HG02885 (cell line): Measurements from ENCODE around the gene MZF1.

Experiments used
- ATAC-seq: cut with Tn5 transposase; IDR thresholded peaks from one replicate; pipeline ENCODE4 v1.9.1; 2021; ENCODE audit warnings: mild to moderate bottlenecking; ENCODE audit not compliant: unreplicated experiment, poor library complexity

MZF1 gene

DNA sequence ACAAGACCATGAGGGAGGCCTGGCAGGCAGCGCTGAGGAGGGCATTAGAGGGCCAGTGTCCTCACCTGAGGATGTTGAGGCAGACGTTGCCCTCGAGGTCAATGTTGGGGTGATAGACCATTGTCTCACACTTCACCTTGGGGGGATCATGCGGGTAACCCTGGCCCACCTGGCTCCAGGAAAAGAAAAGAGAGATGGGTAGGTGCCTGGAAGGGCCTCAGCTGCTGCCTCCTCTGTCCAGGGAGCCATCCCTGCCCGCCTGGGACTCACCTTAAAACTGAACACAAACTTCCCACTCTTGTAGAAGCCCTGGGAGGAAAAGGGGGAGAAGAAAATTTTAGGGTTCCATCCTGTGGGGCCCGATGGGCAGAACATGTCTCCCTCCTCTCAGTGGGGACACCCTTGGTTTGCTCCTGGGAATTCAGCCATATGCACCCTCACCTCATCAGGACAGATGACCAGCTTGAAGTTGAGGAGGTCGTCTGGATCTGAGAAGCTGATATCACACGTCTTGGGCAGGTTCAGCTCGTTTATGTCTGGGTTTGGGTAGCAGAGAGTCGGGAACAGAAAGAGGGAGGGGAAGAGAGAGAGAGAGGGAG is 16.4 kb downstream of the MZF1 start:
- no peak for ATAC-seq

- ATAC-seq = no peak
Measured at GRCh38 chr19:58555920-58556621, 17.1 kb downstream of the MZF1 start.

GRCh38 chr19:58555369-58555885 is 17.7 kb downstream of the MZF1 start:
- no peak for ATAC-seq

GRCh38 chr19:58554494-58555368 is 18.4 kb downstream of the MZF1 start, which contains the start of gene CHMP2A:
Gene CHMP2A, minus strand, starts transcription at chr19:58555105. Its CDS starts 893 bp downstream, at chr19:58554212.
- peak; percentile 41 for ATAC-seq

GRCh38 chr19:58553799-58554493 is 19.2 kb downstream of the MZF1 start:
- no peak for ATAC-seq

- no peak for ATAC-seq
Measured at GRCh38 chr19:58552655-58553054, 20.5 kb downstream of the MZF1 start.

DNA sequence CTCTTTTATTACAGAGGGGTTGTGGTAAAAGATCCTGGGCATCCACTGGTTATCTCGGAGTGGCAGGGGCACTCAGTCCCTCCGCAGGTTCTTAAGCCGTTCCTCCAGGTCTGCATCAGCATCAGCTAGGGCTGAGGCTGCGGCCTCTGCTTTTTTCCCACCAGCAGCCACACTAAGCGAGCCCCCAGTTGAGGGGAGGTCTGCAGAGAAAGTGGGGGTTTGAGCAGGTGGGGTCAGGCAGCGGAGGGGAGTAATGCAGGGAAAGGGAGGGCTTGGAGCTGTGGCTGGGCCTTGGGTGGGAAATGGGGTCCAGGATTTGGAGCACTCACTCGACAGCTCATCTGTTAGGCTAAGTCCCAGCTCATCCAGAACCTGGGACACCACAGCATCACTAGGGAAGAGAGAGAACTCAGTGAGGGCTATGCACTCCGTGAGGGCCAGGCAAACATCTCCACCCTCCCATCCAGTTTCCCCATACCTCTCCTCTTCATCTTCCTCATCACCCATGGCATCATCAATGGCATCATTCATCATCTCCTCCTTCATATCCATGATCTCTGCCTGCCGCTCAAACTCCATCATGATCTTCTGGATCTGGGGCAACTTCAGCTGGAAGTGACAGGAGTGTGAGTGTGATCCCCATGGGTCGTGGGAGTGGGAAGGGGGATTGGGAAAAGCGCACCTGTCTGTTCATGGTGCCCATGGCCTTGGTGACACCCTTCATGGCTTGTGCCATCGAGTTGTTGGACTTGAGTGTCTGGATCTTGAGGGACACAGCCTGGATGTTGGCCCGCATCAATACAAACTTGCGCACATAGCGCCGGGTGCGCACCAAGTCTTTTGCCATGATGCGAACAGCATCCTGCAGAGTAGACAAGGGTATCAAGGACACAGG is 21.3 kb downstream of the MZF1 start:
- ATAC-seq = no peak

DNA sequence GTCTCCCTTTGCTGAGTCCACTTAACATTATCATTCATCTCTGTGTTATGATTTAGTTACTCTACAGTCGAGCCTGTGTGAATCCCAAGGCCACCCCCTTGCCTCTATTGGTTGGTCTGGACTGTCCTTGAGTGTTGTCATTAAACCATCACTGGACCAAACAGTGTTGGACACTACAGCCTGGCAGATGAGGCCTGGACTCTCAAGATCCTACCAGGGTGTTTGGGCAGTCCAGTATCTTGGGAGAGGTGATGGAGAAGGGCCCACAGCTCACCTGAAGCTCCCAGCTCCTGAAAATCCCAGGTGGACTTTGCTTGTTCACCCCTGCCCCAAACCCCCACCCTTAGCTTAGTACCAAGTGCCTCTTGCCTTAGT is 22.0 kb downstream of the MZF1 start:
- no peak for ATAC-seq

DNA sequence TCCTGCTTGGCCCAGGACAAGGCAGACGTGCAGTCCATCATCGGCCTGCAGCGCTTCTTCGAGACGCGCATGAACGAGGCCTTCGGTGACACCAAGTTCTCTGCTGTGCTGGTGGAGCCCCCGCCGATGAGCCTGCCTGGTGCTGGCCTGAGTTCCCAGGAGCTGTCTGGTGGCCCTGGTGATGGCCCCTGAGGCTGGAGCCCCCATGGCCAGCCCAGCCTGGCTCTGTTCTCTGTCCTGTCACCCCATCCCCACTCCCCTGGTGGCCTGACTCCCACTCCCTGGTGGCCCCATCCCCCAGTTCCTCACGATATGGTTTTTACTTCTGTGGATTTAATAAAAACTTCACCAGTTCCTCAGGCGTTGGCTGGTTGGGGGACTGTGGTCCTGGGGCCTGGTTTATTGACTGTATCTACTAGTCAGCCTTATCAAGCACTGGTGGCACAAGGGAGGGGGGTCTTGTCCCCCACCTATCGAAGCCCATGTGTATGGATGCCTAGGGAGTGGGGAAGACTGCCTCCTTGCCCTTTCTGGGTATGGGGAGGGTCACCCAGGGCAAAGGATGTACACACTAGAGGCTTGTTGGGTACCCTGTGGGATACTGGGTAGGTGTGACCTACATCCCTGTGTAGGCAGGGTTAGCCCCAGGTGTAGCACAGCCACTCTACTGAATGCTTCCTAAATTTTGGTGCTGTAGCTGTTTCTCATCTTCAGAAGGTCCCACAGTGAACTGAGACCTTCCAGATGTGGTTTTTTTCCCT is 22.6 kb downstream of the MZF1 start:
- ATAC-seq = no peak

DNA sequence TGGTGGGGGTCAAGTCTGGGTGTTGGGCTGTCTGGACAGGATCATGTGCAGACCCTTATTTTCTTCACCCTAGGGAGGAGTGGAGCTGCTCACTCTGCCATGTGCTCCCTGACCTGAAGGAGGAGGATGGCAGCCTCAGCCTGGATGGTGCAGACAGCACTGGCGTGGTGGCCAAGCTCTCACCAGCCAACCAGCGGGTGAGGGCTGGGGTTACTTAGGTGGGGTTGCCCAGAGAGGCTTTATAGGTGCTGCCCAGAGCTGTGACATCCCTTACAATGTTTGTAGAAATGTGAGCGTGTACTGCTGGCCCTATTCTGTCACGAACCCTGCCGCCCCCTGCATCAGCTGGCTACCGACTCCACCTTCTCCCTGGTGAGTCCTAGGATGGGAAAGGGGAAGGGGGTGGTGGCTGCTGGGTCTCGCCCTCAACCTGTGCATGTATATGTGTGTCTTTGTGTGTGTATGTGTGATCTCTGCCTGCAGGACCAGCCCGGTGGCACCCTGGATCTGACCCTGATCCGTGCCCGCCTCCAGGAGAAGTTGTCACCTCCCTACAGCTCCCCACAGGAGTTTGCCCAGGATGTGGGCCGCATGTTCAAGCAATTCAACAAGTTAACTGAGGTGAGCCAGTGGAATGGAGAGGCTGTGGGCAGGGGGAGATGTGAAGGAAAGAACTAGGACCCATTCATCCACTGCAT is 23.3 kb downstream of the MZF1 start:
- ATAC-seq = no peak

DNA sequence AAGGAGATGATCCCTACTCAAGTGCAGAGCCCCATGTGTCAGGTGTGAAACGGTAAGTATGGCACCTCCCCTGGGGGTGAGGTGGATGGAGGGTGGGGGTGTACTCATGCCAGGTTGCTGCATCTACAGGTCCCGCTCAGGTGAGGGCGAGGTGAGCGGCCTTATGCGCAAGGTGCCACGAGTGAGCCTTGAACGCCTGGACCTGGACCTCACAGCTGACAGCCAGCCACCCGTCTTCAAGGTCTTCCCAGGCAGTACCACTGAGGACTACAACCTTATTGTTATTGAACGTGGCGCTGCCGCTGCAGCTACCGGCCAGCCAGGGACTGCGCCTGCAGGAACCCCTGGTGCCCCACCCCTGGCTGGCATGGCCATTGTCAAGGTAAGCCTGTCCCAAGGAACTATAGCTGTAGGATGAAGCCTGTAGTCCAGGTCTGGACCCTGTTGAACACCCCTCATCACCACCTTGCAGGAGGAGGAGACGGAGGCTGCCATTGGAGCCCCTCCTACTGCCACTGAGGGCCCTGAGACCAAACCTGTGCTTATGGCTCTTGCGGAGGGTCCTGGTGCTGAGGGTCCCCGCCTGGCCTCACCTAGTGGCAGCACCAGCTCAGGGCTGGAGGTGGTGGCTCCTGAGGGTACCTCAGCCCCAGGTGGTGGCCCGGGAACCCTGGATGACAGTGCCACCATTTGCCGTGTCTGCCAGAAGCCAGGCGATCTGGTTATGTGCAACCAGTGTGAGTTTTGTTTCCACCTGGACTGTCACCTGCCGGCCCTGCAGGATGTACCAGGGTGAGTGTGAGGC is 24.1 kb downstream of the MZF1 start:
- no peak for ATAC-seq

GRCh38 chr19:58547323-58548312 is 25.5 kb downstream of the MZF1 start:
- ATAC-seq = no peak

GRCh38 chr19:58546019-58546530 is 27.1 kb downstream of the MZF1 start:
- ATAC-seq = no peak

GRCh38 chr19:58545286-58546018 is 27.7 kb downstream of the MZF1 start:
- no peak for ATAC-seq

DNA sequence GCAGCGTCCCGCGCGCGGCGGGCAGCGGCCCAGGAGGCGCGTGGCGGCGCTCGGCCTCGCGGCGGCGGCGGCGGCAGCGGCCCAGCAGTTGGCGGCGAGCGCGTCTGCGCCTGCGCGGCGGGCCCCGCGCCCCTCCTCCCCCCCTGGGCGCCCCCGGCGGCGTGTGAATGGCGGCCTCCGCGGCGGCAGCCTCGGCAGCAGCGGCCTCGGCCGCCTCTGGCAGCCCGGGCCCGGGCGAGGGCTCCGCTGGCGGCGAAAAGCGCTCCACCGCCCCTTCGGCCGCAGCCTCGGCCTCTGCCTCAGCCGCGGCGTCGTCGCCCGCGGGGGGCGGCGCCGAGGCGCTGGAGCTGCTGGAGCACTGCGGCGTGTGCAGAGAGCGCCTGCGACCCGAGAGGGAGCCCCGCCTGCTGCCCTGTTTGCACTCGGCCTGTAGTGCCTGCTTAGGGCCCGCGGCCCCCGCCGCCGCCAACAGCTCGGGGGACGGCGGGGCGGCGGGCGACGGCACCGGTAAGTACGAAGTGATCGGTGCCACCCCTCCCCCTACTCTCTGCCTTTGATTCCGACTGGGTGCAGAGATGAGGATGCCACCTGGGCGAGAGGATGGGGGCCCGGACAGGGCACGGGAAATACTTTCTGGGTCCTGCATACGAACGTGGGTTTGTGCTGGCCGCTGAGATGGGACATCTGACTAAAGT is 28.4 kb downstream of the MZF1 start:
- peak; percentile 52 for ATAC-seq
